NCI-H1105 treated with DMSO at 0.1 percent for 48 hours (cell line): ENCODE data around the gene PTTG1IP2.
"Not testable (repeated sequence)": the region's sequence is repeated elsewhere in the genome, so short reads cannot be mapped to it uniquely, and the experiment has no call there.

Source experiments
- DNase-seq: peaks from one replicate; lab custom pipeline; 2025; lab: John Stamatoyannopoulos, UW

The PTTG1IP2 gene

GRCh38 chr7:90469554-90469953, at the start of gene PTTG1IP2:
Gene PTTG1IP2 (plus strand): TSS chr7:90469639. CDS start chr7:90469787, 148 bp downstream.
- no peak for DNase-seq

- no peak for DNase-seq
Measured at GRCh38 chr7:90421651-90422050, 47.8 kb upstream of the PTTG1IP2 start.

GRCh38 chr7:90424720-90425119, 44.7 kb upstream of the PTTG1IP2 start:
- DNase-seq, result no peak

DNA sequence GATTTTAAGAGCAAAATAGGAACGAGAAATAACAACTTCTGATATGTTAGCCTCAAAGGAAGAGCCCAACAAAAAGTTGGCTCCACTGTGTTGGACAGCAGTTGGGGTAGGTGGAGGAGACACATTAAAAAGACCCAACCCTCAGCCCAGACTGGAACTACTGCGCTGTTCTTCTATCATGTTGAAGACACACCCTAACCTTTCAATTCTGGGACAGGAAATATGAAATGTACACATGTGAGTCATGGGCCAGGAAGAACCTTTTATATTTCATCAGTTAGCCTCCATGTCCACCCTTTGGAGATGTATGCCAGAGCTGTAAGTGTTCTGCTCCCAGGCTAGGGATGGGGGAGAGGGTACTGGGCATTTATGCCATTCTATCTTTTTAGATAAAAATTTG, 44.1 kb upstream of the PTTG1IP2 start:
- DNase-seq, result no peak

GRCh38 chr7:90430614-90431460, 38.6 kb upstream of the PTTG1IP2 start:
- peak; percentile 12 for DNase-seq

DNA sequence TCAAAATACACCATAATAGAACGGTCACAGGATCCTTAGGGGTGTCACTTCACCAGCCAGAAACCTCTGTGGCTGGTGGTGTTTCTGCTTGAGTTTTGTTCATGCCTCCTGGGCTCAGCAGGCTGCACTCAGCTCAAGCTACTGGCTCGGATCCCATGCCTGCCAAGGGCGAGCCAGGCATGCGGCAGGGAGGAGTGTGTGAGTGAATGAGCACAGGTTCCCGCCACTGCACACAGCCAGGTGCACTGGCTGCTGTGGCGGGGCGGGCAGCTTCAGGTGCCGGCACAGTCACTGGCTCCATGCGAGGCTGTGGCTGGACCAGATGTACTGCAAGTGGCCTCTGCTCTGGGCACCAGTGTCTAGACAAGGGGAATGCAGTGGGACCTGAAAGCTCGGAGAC, 36.7 kb upstream of the PTTG1IP2 start:
- no peak for DNase-seq

DNA sequence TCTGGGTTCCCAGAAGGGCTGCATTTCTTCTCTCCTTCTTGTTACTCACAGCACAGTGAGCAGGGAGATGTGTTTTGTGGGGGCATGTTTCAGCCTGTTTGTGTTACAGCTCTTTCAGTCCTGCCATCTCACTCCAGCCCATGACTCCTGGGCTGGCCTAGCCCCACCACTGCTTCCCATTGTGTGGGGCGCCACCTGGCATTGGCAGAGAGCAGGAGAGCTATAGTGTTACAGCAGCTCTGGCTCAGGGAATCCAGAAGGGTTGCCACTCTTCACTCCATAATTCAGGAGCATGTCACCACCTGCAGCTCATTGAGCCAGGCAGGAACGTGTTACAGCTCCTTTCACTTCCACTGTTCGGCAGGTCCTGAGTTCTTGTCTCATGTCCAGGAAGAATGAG, 36.2 kb upstream of the PTTG1IP2 start:
- DNase-seq, result no peak

- no peak for DNase-seq
Measured at GRCh38 chr7:90445633-90446032, 23.8 kb upstream of the PTTG1IP2 start.

DNA sequence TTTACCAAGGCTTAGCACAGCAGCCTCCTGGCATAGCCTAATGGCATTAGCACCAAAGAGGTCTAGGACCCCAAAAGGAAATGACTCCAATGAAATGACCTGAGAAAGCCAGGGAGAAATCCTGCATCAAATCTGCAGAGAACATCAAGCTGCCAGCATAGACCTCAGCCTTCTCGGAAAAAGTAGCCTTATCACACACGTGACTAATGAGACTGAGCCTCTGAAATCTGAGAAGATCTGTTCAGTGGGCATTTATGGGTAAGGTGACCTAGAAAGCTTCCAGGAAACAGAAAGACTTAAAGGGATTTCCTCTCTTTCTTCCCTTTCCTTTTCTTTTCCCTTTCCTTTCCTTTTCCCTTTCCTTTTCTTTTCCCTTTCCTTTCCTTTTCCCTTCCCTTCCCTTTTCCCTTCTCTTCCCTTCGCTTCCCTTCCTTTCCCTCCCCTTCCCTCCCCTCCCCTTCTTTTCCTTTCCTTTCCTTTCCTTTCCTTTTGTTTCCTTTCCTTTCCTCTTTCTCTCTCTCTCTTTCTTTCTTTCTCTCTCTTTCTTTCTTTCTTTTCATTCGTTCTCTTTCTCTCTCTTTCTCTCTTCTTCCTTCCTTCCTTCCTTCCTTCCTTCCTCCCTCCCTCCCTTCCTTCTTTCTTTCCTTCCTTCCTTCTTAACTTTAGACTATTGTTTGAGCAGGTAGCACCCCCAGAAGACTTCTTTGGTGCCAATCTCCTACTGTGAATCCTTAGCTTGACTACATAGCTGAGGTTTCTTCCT, 23.1 kb upstream of the PTTG1IP2 start:
- DNase-seq, result no peak

DNA sequence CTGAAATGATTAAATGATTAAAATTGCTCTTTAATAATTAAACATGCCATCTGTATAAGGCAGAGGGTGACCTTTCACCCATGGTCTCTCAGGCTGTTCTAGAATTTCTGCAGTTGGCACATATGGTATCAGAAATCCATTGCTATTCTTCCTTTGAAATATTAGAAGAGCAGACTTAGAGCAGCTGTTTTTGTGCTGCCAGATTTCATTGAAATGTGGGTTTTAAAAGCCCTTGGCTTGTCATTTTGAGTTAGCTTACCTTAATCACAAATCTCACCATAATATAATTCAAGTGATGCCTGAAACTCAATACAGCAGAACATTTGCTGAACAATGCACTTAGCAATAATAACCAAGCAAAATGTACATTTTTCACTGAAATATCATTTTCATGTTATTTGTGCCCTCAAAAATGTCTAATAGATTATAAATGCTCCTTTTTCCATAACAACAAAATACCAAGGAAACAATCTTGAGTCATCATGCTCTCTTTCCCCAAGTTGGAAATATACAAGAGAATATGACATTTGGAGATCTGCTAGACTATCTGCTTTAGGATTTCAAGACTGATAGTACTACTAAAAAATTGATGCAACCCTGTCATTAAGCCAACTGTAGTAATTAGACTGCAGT, 16.1 kb upstream of the PTTG1IP2 start:
- DNase-seq, result no peak

- no peak for DNase-seq
Measured at GRCh38 chr7:90453931-90454330, 15.5 kb upstream of the PTTG1IP2 start.

DNA sequence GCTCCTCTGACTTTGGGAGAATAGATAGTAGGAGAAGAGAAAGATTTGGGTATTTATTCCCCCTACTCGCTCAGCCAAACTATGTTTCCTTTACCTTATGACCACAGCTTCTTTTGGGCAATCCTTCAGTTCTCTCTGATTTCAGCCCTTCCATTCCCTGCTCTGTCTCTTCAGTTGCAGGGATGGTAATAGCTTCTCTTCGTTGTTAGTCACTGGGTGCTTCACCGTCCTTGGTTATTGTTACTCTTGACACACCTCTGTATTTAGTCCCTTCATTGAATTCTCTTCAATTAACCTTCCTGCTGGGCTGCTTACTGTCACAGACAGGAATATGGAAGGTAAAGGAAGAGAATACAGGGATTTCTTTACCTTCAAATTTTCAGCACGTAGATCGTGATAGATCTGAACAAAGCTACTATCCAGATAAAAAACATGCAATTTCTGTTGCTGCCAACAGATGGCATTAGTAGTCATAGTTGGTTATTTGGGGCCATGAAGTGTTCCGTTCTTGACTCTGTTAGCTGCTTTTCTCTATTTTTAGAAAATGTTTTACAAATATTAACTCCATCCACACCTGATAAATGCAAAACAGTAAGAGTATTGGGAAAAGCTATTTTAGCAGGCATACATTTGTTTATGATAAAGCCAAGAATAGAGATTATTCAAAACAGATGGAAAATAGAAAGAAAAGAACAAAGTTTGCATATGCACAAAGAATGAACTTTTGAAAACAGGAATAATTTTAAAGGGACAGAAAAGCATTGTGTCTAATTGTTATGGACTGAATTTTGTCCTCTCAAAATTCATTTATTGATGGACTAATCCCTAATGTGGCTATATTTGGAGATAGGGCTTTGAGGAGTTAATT, 14.0 kb upstream of the PTTG1IP2 start:
- DNase-seq, result peak; percentile 62

GRCh38 chr7:90458104-90458503, 11.3 kb upstream of the PTTG1IP2 start:
- no peak for DNase-seq

DNA sequence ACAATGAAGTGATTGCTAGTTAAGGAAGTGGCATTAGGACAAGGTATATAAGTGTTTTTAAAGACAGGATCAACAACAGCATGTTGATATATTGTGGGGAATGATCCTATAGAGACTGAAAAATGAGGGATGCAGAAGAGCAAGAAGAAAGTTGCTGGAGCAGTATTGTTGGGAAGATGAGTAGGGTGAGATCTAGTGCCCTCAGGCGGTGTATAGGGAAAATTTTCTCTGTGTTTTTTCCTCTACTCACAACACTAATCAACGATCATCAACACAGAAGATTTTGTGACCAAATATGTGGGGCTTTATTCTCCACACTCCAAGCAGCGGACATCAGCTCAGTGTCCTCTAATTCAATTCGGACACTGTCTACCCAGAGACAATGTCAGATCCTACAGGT, 9.6 kb upstream of the PTTG1IP2 start:
- no peak for DNase-seq

DNA sequence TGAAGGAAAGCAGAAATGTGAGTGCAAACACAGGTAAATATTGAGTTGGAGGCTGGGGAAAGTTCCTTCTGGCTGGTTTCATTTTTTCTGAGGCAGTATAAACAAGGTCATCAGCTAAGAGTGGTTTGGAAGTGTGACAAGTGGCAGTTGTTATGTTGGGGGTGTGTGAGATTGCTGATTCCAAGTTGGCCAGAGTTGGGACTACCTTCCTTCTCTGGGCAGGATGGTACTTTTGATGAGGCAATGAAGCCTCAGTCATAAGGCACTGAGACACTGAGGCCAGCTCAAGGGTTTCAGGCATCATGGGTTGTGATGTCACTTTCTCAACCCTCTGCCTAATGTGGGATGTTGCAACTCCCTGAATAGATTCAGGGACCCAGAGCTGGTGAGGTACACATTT, 8.2 kb upstream of the PTTG1IP2 start:
- no peak for DNase-seq

DNA sequence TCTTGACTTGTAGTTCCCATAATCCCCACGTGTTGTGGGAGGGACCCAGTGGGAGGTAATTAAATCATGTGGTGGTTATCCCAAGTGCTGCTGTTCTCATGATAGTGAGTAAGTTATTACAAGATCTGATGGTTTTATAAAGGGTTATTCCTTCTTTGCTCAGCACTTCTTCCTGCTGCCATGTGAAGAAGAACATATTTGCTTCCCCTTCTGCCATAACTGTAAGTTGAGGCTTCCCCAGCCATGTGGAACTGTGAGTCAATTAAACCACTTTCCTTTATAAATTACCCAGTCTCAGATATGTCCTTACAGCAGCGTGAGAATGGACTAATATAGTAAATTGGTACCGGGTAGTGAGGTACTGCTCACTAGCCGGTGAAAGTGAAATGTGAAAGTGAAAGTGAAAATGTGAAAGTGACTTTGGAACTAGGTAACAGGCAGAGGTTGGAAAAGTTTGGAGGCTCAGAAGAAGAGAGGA, 6.2 kb upstream of the PTTG1IP2 start:
- not testable (repeated sequence) for DNase-seq

DNA sequence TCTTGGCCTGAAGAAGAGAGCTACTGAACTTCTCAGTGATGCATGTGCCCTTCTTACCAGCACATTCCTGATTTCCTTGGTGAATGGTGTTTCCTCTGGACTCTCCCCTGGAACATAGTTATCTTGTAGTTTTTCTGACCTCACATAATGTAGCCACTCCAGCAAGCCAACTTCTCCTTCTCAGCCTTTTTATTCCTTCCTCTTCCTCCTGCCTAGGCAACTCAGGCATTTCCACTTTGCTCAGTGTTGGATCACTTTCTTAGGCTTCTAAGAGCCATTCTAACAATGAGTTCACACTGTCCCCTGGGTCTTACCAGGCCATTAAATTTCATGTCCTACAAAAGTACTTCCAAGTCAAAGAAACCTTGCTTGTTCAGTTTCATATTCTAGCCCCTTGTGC, 3.6 kb upstream of the PTTG1IP2 start:
- DNase-seq, result no peak

GRCh38 chr7:90472805-90473540, 3.5 kb downstream of the PTTG1IP2 start:
- no peak for DNase-seq

DNA sequence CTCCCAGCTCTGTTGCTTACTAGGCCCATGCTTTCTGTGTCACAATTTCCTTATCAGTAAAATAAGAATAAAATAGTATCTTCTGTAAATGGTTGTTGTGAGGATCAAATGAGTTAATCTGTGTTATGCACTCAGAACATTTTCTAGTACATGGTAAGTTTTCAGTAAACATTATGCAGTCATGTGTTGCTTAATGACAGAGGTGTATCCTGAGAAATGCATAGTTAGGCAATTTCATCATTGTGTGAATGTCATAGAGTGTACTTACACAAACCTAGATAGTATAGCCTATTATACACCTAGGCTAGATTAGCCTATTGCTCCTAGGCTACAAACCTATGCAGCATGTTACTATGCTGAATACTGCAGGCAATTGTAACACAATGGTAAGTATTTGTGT, 4.4 kb downstream of the PTTG1IP2 start:
- no peak for DNase-seq

- DNase-seq, result no peak
Measured at GRCh38 chr7:90474284-90475210, 5.1 kb downstream of the PTTG1IP2 start.
